ENCODE results near the gene CREBBP.

Gene CREBBP

DNA sequence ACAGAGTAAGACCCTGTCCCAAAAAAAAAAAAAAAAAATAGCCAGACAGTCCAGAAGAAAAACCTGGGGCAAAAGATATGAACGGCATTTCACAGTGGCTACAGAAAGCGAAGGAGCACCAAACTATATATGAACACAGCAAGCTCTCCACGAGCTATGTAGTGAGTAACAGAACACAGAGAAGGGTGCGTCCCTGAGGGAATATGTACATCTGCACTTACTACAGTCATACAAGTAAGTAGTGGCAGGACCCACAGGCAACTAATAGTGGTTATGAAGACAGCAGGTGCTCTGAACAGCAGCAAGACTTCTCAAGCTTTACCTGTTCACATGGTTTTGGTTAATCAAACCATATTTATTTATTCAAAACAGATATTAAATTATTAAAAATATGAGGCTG is 179.0 kb downstream of the CREBBP start:
- DNase-seq: no peak

DNA sequence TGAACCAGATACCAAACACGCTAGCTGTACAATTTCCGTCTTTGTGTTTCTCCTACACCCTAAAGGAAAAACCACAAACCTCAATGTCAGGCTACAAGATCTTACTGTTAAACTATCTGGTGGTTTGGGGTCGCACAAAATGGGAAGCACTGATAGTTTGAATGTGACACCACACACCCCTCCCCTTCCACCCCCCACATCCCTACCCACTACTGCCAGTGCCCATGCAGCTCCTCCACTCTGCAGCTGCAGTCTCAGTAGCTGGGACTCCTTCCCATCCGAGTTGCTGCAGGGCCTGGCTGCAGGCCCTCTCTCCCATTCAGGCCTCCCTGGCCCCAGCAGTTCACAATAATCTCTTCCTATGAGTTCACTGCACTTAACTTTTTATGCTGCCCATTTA is 181.6 kb downstream of the CREBBP start:
- no peak for DNase-seq

- no peak for DNase-seq
Measured at GRCh38 chr16:3696425-3697218, 183.9 kb downstream of the CREBBP start.

DNA sequence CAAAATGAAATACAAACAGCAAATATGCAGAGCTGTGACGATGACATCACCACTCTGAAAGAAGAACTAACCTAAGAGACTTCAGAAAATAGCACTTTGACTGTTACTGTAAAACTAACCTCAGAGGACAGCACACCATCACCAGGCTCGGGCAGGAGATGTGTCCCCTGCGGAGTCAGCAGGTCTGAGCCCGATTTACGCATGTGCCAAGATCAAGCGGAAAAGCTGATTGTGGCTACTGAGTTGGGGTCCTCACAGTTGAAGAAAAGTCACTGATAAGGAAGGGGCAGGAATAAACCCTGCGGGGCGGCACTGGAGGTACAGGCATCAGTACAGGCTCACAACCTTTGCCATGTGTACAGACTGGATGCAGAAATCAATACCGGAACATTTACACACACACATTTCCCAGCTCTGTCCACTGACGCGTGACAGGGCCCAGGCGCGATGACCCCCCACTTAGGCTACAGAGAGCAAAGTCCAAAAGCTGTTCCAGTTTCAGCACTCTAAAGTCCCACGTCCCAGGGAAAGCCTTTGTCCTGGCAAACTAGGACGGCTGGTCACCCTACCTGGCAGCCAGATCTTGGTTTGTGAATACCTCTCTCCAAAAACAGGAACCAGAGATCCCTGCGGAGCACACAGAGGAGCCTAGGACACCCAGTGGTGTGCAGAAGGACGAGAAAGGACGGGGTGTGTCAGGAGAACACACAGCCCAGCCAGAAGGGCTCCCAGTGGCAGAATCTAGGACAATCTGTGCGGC is 184.7 kb downstream of the CREBBP start:
- no peak for DNase-seq

DNA sequence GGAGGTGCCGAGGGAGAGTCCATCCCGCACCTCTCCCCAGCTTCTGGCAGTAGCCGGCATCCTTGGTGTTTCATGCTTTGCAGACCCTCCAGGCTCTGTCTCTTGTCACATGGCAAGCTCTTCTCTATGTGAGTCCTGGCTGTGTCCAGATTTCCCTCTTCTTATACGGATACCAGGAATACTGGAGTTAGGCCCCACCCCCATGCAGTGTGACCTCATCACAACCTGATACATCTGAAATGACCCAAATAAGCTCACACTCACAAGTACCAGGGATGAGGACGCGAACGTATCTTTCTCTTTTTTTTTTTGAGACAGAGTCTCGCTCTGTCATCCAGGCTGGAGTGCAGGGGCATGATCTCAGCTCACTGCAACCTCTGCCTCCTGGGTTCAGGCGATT is 186.5 kb downstream of the CREBBP start:
- DNase-seq: no peak

DNA sequence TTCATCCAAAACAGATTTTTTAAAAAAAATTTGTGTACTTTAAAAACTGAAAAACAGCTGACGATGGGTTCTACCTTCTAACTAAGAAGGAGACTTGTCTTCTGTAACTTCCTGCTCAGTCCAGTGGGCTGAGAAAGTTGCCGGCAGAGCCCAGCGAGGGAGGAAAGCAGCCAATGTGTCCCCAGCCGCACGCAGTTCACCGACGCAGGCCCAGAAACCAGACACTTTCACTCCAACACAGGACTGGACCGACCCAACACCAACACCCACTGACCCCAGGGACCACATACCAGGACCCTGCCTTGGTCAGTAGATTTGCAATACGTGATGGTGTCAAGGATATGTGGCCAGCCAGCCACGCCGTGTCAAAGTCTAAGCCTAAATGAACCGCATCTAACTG is 188.8 kb downstream of the CREBBP start:
- no peak for DNase-seq

DNA sequence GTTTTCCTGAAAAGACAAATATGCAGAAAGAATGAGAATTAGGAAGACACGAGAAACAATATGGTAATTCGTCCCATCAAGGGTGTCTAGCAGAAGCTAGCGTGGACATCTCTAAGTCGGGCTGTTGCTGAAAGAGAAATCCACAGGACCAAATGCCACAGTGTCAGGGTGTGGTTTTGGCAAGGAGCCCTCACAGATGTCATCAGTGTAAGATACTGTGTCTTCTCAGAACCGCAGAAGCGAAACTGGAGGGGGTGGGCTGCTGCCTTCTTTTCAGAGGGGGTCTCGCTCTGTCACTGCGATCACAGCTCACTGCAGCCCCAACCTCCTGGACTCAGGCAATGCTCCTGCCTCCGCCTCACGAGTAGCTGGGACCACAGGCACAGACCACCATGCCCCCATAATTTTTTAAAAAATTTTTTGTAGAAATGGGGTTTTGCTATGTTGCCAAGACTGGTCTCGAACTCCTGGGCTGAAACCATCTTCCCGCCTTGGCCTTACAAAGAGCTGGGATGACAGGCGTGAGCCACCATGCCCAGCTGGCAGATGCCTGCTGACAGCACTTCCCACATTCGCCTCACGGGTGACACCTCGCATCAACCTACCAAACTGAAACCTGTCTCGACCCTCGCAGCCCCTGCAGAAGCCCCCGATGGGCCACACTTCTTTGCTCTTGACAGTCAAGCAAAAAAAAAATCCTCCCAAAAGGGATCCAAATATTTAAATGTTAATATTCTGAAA is 189.4 kb downstream of the CREBBP start:
- DNase-seq: no peak

GRCh38 chr16:3690470-3690928 is 190.0 kb downstream of the CREBBP start:
- DNase-seq: peak; percentile 93

DNA sequence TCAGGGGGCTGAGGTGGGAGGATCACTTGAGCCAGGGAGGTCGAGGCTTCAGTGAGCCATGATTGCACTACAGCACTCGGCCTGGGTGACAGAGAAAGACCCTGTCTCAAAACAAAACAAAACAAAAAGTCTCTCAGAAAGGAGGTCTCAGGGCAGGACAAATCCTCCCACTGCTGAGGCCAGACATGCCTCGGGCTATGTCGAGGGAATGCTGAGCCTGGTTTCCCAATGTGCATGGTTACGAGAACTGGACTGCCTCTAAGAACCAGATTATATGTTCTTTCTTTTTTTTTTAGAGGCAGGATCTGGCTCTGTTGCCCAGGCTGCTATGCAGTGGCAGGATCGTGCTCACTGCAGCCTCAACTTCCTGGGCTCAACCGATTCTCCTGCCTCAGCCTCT is 190.8 kb downstream of the CREBBP start:
- no peak for DNase-seq

- no peak for DNase-seq
Measured at GRCh38 chr16:3687792-3688191, 192.7 kb downstream of the CREBBP start.

DNA sequence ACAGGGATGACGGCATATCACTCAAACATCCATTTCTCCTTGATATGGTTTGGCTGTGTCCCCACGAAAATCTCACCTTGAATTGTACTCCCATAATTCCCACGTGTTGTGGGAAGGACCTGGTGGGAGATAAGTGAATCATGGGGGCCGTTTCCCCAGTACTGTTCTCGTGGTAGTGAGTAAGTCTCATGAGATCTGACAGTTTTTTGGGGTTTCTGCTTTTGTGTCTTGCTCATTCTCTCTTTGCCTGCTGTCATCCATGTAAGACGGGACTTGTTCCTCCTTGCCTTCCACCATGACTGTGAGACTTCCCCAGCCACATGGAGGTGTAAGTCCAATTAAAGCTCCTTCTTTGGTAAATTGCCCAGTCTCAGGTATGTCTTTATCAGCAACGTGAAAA is 193.5 kb downstream of the CREBBP start:
- no peak for DNase-seq

DNA sequence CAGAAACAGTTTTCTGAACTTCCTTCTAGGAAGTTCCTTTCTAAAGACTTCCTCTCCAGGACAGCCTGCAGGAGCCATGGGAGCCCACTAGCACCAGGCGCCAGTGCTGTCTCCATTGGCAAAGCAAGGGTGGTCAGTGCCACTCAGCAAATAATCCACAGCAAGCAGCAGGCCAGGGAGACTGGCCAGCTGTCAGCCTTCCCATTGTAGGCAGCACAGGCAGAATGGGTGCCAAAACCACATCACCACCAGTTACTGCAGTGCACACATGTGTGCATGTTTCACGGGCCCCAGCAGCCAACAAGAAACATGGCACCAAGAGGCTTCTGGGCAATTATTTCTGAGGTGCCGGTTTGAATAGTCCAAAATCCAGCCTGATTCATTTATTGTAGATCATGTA is 199.3 kb downstream of the CREBBP start:
- no peak for DNase-seq

DNA sequence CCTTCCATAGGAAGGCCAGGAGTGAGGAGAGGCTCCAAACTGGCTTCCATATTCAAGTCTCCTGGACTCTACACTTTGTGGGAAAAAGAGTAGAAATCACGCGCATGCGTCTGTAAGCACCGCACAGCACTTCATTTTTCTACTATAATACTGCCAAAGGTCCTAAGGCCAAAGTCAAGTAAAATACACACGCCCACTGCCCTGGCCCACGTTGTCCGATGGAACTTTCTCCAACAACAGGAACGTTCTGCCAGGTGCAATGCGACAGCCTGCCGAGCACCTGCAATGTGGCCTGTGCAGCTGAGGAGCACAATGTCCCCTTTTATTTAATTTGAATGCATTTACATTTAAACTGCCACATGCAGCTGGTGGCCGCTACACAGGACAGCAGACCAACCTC is 202.5 kb downstream of the CREBBP start:
- DNase-seq: no peak

DNA sequence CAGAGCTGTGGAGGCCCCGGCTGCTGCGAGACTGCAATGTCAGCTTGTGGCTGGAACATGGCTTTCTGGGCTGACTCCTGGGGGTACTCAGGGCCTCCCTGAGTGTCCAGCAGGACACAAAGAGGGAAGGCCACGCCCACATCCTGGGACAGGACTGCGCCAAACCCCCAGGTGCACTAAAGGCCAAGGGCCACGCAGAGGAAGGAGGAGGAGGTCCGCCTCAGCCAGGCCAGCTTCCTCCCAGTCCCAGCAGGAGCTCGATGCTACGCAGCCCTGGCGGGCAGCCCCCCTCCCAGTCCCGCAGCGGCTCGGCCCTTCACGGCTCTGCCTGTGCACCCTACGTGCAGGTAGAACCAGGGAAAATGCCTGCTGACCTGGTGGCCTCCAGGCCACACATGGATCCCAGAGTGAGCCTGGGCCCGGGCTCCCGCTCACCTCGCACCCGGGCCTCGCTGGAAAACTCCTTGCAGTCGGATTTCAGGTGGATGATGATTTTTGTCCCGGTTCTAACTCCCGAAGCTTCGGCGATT is 204.8 kb downstream of the CREBBP start:
- no peak for DNase-seq

All from activated effector memory CD4-positive, alpha-beta T cell treated with anti-CD3 and anti-CD28 coated beads, Interleukin-2, amount 50 U/mL, for 16 hours (primary cell).